ENCODE measurements around the gene FYN.

Gene FYN

DNA sequence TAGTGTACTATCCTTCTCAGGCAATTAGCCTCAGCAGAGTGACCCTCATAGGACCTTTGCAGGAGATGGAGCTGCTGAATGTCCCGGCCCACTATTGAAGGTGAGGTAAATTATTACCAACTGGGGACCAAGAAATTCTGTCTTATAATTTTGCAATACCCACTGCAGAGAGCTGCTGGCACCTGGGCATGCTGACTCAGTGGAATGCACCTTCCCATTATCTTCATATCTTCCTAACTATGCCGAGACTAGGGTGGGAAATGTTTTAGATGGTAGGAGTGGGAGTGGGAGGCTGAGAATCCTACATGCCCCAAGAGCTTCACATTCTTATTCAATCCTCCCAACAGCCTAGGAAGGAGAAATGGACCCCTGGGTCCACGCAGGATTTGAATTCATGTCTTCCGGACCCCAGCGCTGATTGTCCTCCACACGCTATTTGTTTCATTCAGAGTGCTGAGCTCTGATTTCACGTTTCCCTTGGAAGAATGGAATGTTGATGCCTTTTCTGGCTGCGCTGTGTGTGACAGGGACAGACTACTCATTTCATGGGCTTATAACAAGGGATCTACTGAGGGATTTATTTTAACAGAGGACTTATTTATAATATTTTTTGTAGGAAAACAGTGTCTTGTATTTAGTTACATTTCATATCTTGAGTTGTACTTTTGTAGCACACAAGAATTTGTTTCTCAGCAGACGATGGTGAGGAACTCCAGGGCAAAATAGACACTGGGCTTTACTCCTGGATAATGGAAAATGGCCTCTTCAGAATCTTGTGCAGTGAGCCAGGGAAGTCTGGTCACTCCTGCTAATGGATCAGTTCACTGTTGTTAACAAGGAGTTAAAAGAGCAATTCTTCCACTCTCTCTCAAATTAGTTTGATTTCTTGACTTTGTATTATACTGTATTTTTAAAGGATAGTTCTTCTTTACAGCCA is 66.4 kb downstream of the FYN start:
- DNase-seq (ENCODE audit: low spot score): no peak

DNA sequence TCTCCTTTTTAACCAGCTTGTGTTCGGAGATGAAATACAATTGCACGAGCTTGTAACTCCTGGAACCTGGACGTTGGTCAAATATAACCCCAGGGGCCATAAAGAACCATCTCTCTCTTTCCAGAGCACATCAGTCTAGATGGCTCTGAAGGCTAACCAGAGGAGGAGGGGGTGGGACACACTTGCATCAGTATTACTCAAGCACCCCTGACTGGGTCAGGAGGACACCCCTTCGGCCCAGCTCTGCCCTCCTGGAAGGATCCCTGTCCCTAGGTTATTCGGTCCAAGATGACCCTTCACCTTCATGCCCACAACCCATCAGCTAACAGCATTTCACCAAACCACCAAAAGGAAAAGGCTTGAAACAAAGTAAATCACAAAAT is 67.1 kb downstream of the FYN start:
- no peak for DNase-seq (ENCODE audit: low spot score)

DNA sequence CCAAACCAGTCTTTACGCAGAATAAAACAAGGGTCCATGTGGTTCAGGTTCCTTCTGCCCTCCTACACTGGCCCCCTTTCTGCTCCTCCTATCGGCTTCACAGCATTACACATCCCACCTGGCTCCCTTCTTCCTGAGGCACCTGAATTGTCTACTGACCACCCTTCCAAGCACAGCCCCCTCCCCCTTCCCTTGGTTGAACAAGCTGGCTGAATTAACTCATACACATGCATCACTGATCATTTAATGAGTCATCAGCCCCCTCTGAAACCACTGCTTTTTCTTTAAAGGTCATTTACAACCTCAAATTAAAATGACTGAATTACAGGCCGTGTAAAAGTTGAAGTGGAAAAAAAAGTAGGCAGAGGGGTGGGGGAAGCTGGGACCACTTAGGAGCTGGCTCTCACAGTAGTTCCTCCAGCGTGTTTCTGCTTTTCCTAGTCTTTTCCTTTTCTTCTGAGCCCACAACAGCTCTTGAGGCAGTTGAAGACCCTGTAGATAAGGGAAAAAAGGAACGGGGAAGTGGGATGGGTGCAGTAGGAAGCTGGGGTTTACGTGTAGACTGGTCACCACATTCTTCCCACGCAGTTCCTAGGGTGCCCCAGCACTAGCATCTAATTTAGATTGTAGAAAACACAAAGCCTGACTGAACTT is 67.6 kb downstream of the FYN start:
- DNase-seq (ENCODE audit: low spot score): no peak

DNA sequence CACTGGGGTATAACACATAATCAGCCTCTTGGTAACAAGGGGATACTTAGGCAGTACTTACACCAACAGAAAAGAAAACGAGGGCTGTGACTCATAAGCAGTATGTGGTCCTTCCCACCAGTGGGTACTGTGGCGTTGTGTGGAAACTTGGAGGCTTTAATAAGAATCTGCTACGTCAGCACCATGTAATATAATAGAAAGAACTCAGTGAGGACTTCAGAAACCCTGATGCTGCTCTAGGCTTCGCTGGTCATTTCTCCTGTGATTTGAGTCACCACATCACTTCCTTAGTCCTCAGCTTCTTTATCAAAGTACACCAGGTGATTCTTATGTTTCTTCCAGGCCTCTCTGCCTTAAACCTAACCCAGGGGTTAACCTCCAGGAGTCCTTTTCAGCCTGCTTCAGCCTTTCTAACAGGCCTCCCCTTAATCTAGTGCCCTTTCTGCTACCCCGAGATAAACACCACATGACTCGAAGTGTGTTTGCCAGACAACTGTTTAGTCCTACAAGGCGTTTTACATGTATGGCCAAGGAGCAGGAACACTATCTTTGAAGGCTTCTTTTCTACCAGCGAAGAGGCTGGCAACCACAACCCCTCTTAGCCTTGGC is 68.5 kb downstream of the FYN start:
- no peak for DNase-seq (ENCODE audit: low spot score)

DNA sequence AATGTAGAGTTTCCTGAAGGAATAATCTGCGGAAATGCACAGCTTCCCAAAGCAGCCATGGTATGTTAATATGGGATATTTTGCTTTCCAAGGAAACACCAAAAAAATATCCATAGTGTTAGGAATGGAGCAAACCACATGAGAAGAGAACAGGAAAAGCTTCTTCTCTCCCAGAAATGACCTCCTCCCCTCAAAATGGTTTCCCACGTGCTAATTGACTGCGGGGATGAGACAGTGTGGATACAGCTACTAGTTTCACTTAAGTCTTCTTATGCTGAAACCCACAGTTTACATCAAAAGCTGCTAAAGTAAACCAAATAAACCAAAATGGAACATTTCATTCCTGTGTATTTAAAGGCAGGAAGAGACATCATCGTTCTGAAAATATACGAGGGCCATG is 69.4 kb downstream of the FYN start:
- no peak for DNase-seq (ENCODE audit: low spot score)

DNA sequence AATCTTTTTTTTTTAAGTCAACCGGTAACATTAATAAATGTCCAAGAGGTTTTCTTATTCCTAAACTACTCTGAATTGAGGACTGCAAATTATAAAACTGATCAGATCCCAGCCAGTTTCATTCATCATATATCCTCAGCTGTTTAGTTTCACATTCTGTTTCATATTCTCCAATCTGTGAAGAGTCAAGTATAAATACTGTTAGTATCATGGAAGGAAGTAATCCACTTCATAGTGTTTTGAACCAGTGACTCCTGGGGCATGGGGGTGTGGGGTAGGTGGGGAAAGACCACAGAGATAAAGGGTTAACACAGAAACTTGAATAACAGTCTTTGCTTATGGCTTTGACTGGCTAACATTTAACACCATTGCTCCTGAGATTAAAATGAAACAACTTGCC is 69.9 kb downstream of the FYN start:
- DNase-seq (ENCODE audit: low spot score): no peak

DNA sequence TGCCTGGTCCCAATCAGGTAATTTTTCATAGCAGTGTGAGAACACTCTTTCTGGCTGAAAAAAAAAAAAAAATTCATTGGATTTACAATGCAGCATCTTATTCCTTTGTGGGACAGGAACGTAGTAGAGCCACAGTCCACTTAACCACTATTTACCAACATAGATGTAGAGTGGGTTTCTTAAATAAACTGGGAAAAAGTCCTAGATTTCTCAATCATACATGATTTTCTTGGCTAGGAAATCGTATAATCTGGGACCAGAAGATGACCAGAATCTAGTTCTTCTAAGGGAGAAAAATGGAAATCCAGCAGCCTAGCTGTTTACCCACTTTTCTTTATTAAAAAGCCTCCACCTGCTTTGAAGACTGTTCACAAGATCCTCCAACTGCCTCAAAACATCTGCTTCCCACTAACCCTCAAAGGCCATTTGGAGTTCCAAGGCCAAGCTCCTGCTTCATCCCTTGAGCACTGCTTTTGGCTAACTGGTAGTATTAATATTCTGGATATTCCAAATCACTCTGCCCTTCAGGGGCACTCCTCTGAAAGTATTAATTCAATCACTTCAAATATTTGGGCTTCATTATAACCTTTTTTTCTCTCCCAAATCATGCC is 70.4 kb downstream of the FYN start:
- no peak for DNase-seq (ENCODE audit: low spot score)

DNA sequence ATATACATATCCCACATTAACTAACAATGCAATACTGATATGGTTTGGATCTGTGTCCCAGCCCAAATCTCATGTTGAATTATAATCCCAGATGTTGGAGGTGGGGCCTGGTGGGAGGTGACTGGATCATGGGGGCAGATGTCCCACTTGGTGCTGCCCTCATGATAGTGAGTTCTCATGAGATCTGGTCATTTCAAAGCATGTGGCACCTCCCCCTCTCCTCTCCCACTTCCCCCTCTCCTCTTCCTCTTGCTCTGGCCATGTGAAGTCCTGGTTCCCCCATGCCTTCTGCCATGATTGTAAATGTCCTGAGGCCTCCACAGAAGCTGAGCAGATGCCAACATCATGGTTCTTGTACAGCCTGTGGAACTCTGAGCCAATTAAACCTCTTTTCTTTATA is 71.2 kb downstream of the FYN start:
- no peak for DNase-seq (ENCODE audit: low spot score)

DNA sequence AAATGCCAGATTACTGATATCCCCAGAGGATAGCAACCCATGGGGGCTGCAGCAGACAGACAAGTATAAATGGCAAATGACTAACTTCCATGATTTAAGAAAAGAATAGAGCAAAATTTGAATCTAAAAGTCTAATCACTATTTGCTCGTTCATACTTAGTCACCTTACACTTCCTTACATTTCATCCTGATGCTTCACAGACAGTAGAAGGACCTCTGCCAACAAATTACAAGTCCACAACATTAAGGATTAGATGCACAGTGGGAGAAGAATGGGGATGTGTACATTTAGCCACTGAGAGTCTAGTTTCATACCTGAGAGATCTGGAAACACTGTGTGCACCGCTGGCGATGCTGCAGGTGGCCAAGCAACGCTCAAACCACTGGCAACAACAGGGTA is 72.4 kb downstream of the FYN start:
- no peak for DNase-seq (ENCODE audit: low spot score)

DNA sequence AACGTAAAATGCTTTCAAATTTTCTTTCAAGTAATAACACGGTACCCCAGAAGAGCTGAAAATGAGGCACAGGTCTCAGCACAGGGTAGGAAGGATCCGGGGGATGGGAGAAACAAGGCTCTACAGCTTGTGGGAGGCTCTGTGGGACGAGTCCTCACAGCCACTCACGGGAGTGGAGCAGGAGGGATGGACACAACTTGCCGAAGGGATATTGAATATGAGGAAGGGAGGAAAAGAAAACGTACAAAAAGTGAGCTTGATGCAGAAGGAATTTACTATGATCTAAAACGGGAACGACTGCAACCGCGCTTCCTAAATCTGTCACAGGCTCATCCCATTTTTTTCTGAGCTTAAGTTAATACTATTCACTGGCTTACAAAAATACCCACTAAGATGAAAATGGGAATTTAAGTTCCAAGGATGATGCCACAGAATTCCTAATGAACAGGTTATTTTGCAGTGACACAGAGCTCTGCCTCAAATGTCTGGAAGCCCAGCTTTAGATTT is 72.9 kb downstream of the FYN start:
- DNase-seq (ENCODE audit: low spot score): no peak

DNA sequence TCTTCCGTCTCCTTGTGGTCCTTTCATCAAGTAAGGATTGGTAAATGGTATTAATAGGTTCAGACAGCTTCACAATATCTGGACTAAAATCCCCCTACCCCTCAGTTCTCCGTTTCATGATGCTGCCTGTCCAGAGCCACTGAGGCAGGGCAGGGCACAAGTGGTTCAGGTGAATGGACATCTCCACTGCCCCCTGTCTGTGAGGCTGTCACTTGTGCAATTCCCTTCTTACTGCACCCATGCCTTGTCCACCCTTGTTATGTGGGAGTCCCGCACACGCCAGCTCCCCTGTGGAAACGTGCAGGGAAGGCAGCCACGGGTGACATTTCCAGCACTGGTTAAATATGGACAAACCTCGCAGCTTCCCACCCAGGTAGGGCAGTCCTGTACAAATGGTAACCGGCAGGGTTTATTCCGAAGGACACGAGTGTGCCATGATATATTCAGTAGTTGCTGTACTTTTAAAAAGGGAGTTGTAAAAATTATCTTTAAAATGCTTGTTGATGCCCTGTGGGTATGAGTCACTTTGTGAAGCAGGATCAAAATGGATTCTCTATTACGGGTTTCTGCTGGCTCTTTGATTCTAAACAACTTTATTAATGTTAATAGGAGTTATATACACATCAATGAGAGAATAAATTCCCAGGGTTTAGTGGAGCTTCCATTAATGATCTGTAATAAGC is 73.5 kb downstream of the FYN start:
- DNase-seq (ENCODE audit: low spot score): no peak

DNA sequence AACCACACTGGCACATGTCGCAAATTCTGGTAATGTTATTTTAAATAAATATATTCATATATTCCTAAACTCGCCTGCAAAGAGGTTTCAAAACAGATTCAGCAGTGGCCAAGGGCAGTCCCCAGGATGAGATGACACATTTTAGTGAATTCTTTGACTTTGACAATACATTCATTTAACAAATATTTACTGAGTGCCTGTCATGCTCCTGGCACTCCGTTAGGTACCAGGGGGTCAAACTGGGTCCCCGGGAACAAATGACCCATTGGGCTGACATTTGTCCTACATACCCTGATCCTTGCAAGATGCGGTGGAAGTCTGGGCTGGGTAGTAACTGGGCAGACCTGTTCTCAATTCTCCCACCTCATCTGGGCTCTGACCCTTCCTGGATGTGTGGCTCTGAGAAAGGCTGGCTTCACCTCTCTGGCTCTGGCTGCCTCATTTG is 74.9 kb downstream of the FYN start:
- DNase-seq (ENCODE audit: low spot score): no peak

DNA sequence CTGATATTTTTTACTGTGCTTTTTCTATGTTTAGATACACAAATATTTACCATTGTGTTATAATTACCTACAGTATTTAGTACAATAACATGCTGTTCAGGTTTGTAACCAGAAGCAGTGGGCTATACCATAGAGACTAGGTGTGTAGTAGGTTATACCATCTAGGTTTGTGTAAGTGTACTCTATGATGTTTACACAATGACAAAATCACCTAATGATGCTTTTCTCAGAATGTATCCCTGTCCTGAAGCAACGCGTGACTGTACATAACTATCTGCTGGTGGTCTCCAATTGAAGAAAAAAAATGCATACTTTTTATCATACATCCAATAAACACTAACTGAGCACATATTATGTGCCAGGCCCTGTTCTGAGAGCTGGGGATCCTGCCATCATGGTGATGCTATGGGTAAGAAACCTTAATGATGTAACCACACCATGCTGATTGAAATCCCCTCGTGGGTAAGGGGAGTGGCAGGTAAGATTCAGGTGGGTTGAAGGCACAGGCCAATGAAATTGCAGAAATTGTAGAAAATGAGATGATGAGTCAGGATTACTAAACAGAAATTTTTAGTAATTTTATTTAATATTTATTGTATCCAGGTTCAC is 76.8 kb downstream of the FYN start:
- DNase-seq (ENCODE audit: low spot score): no peak

DNA sequence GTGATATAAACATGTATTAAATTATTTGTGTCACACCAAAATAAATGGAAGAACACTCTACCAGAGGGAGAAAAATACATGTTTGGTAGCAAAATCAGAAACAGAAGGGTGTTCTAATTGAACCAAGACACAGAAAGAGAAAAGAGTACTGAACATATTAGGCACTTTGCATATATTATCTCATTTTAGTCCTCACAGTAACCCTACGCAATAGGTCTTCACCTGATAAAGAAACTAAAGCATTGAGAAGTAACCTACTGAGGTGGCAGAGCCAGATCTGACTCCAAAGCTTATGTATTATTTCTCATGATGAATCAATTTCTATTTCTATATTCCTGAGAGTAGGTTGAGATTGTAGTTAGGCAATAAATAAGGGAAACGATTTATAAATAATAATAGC is 77.7 kb downstream of the FYN start:
- DNase-seq (ENCODE audit: low spot score): no peak

DNA sequence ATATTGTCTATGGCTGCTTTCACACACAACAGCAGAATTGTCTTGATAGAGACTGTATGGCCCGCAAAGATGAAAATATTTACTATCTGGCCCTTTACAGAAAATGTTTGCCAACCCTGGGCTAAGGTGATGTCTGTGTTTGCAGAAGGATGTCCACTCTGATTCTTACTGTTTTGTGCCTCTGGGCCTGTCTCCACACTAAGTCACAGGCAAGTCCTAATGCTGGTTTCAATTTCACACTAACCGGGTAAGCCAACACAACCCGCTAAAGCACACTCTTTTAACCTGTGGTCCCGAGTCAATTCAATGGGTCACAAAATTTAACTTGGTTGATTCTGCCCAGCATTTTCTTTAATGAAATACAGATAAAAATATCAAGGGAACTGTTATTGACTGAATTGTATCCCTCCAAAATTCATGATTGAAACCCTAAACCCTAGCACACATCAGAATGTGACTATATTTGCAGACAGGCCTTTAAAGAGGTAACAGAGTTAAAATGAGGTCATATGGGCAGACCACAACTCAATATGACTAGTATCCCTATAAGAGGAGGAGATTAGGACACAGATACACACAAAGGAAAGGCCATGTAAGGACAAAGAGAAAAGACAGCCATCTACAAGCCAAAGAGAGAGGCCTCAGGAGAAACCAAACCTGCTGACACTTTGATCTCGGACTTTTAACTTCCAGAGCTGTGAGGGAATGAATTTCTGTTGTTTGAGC is 78.4 kb downstream of the FYN start:
- DNase-seq (ENCODE audit: low spot score): no peak

DNA sequence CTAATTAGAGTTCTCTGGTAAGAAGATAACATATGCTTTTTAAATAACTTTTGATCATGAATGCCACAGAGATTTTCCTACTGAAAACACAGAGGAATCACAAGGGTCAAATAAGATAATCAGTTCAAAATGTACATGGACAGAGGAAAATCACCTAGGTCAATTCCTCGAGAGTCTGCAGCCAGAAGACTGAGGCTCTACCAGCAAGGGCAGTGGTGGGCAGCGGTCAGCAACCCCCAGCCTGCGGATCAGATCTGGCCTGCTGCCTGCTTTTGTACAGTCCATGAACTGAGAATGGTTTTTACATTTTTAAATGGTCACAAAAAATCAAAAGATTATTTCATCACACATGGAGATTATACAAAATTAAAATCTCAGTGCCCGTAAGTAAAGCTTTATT is 79.0 kb downstream of the FYN start:
- DNase-seq (ENCODE audit: low spot score): no peak

DNA sequence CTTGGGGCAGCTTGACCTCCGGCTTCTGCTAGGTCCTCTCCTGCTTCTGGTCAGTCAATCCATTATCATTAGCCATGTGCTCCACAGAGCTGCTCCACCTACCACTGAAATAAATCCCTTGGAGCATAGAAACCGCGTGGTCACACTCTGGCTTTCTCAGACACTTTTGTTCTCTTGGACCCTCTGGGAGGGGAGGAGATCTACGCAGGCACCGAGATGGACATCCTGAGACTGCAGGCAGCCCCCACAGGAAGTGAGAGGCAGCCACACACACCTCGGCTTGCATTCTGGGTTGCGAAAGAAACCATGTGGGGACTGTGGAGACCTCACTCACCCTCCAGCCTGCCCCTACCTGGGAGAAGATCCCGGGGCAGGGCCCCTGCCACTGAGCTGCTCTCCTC is 79.5 kb downstream of the FYN start:
- no peak for DNase-seq (ENCODE audit: low spot score)

DNA sequence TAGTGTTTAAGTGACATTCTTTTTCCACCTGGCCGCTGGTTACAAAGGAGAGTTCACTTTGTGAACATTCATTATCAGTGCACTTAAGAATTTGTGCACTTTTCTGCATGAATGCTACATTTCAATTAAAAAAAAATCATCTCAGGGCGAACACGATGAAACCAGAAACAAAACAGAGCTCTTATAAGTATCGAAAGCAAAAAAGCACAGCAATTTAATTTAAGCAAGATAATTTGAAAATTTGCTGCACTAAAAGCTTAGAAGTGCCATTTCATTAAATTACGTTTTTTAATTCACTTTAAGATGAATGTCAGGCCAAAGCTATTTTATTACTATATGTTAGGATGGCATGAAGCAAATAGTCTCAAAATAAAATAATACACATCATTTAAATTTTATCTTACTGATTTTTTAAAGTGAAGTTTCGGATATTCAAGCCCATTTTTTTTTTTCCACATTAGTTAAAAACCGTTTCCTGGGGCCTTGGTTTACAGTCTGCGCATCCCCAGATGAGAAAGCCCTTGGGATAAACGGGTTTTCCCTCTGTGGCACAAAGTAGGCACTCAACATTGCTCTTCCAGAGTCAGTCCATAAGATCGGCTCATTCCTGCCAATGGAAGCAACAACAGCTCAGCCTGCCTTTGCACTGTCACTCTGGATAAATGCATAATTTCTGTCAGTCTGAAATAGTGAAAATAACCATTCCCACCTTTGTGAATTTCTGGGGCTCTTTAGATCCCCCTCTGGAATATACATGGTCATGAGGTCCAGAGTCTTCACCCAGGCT is 80.1 kb downstream of the FYN start:
- DNase-seq (ENCODE audit: low spot score): no peak

DNA sequence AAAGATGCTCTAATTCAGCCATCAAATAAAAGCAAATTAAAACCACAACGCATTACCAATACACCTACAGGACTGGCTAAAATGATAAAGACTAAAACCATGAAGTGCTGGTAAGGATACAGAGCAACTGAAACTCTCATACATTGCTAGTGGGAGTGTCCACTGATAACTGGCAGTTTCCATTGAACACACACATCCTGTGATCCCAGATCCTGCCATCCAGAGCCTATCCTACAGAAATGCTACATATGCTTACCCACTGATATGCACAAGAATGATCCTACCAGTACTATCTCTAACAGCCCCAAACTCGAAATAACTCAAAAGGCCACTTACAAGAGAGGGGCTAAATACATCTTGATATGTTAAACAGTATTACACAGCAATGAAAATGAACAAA is 81.0 kb downstream of the FYN start:
- no peak for DNase-seq (ENCODE audit: low spot score)

DNA sequence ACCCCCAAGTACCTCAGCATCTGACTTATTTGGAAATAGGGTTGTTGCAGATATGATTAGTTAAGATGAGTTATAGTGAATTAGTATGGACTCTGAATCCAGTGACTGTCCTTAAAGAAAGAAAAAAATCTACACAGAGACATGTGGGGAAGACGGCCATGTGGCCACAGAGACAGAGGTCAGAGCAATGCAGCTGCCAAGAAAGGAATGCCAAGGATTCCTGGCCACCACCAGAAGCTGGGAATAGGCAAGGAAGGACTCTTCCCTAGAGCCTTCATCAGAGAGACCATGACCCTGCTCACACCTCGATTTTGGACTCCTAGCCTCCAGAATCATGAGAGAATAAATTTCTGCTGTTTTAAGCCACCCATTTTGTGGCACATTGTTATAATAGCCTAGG is 81.8 kb downstream of the FYN start:
- no peak for DNase-seq (ENCODE audit: low spot score)
